Stomach (tissue), 9 donors: ENCODE results near the gene SNX30. TPM values are rescaled to one million over a fixed set of nuclear protein-coding genes. Genes with fewer than 3 reads are reported as not detected.

Experiments
- DNase-seq, 2 donors: peaks; one replicate each; pipeline versions ENCODE4 v3.0.0 to v3.0.0-alpha.2; 2013 to 2019
- H3K27ac ChIP-seq, 5 donors: fragments of 200-600 bp in 4 of 5; sonication (generic) in 4 of 5; one replicate each; pipeline ENCODE4 v1.5.1; 2013 to 2019; ENCODE audit warnings: mild to moderate bottlenecking in 1 of 5, moderate library complexity in 1 of 5
- H3K27me3 ChIP-seq, 3 donors: fragments of 200-600 bp; sonication (generic); one replicate each; pipeline ENCODE4 v1.5.1; 2017 to 2019; ENCODE audit warnings: mixed run types in 1 of 3
- H3K36me3 ChIP-seq, 4 donors: fragments of 200-600 bp; sonication (generic); 1 replicate in 3 of 4; 2 replicates in 1 of 4; pipeline ENCODE4 v1.5.1; 2016 to 2019
- H3K4me1 ChIP-seq, 4 donors: fragments of 200-600 bp; sonication (generic); one replicate each; pipeline ENCODE4 v1.5.1; 2016 to 2019
- H3K4me3 ChIP-seq, 4 donors: fragments of 200-600 bp; sonication (generic) in 3 of 4; one replicate each; pipeline ENCODE4 v1.5.1; 2016 to 2019; ENCODE audit warnings: mild to moderate bottlenecking in 1 of 4
- H3K9me3 ChIP-seq, 4 donors: fragments of 200-600 bp; sonication (generic); one replicate each; pipeline ENCODE4 v1.5.1; 2016 to 2019
- EP300 ChIP-seq: sonication (generic); formaldehyde crosslinking; IDR thresholded peaks from one replicate; pipeline ENCODE4 v1.6.1; 2017; ENCODE audit warnings: antibody characterized with exemption
- POLR2A ChIP-seq, 4 donors: fragments of 450-650 bp; IDR thresholded peaks; one replicate each; pipeline ENCODE4 v1.6.1; 2016; ENCODE audit warnings: antibody characterized with exemption in 4 of 4, control low read depth in 2 of 4, mild to moderate bottlenecking in 1 of 4, moderate library complexity in 1 of 4
- POLR2AphosphoS5 ChIP-seq, 3 donors: sonication (generic); formaldehyde crosslinking; IDR thresholded peaks; one replicate each; pipeline ENCODE4 v1.6.1; 2016; ENCODE audit warnings: antibody characterized with exemption in 3 of 3
- WGBS, 5 donors: extraction: QIAGEN DNeasy Blood & Tissue Kit in 3 of 5; methylation state at CpG; one replicate each; pipeline versions ENCODE4 v1.1.5 to v1.1.7; 2013 to 2018; 5-methylcytosine and 5-hydroxymethylcytosine counted together
- intact Hi-C: fragments of 100-400 bp; cut with DNase I; formaldehyde crosslinking; loops from one replicate; pipeline ENCODE4 v1.15.1; 2023; ENCODE audit warnings: low total_unique reads
- polyA plus RNA-seq, 3 donors: library from polyadenylated mRNA; stranded (reverse); fragments of 200-250 nt; gene quantifications; one replicate each; pipeline ENCODE4 v1.2.3, GENCODE V29; 2013
- total RNA-seq, 5 donors: library from RNA; depleted of rRNA; stranded (reverse); fragments of >200 nt; gene quantifications; one replicate each; pipeline versions ENCODE4 v1.1.0 to v1.2.3, GENCODE V29; 2014 to 2016
- TF ChIP-seq, protein P1 (sequence below), 7 experiments: fragments of 450-650 bp in 4 of 7; fragments of 200-600 bp in 3 of 7; sonication (generic) in 3 of 7; IDR thresholded peaks; one replicate each; pipeline ENCODE4 v1.5.1; 2016 to 2019; ENCODE audit warnings: antibody characterized with exemption in 7 of 7, control low read depth in 2 of 7, mild to moderate bottlenecking in 1 of 7
- donor health status: healthy with polysubstance abuse.
- donor health status: Bipolar disorder and iron deficiency.
- donor health status: healthy.

The SNX30 gene
- total and polyA plus RNA-seq, 8 donors = 1.2 to 37.1 (median 5.3) TPM

DNA sequence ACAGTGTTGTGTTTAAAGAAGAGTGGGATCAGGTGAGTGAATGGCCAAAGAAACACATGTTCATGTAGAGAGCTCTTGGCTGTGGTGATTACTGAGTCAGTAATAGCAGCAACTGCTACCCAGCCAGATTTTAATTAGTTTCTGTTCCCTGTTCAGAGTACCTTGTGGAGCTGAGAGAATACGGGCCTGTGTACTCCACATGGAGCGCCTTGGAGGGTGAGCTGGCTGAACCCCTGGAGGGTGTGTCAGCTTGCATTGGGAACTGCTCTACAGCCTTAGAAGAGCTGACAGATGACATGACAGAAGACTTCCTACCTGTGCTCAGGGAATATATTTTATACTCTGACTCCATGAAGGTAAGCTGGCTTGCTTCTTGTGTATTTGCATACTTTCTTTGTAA lies 87.8 kb downstream of the SNX30 start:
- H3K4me3 ChIP-seq = no peak overlapping the region
- H3K27me3 ChIP-seq = no peaks in the 10 kb centered on the region
- WGBS, 5 donors = 53 to 80% (median 75%) methylated on average over 2 of the region's 2 CpGs
- H3K27ac ChIP-seq = peak overlapping the region in 3 of 5 donors; percentile 3 to 30 (median 18)
- H3K4me1 ChIP-seq = peaks cover 13 to 30% (median 21%) of the 10 kb centered on the region in 4 donors
- H3K36me3 ChIP-seq = peaks cover 9 to 48% (median 31%) of the 10 kb centered on the region in 4 donors
- no peaks in the 10 kb centered on the region for H3K9me3 ChIP-seq
- TF ChIP-seq EP300 (no peak), POLR2AphosphoS5 (IDR thresholded peaks at IDR 0.05) (no peak), POLR2A (IDR thresholded peaks at IDR 0.05) (no peak)
- TF ChIP-seq, protein P1, sequence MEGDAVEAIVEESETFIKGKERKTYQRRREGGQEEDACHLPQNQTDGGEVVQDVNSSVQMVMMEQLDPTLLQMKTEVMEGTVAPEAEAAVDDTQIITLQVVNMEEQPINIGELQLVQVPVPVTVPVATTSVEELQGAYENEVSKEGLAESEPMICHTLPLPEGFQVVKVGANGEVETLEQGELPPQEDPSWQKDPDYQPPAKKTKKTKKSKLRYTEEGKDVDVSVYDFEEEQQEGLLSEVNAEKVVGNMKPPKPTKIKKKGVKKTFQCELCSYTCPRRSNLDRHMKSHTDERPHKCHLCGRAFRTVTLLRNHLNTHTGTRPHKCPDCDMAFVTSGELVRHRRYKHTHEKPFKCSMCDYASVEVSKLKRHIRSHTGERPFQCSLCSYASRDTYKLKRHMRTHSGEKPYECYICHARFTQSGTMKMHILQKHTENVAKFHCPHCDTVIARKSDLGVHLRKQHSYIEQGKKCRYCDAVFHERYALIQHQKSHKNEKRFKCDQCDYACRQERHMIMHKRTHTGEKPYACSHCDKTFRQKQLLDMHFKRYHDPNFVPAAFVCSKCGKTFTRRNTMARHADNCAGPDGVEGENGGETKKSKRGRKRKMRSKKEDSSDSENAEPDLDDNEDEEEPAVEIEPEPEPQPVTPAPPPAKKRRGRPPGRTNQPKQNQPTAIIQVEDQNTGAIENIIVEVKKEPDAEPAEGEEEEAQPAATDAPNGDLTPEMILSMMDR (IDR thresholded peaks at IDR 0.05) = no peak
- intact Hi-C loops = no loop called here
- no peak for DNase-seq

DNA sequence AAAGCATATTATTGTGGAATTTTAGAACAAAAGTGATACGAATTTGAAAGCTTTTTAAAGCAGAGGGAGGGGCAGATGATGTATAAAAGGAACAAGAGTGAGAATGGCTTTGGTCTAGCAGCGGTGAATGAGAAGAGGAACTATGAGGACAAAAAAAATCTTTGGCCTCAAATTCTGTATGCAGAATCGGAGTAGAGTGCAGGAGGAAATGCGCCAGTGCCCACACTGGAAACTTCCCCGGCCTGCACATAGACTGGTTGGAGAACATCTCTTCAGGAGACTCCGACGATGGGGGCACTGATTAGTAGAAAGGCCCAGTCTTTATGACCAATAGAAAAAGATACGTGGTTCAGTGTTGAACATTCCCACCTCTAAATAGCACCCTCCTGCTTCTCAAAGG lies 88.8 kb downstream of the SNX30 start:
- 83 to 97% (median 87%) methylated on average over 8 of the region's 8 CpGs for WGBS, 5 donors
- DNase-seq = no peak
- intact Hi-C loops = no loop called here
- Histone ChIP-seq H3K27ac (no peak overlapping the region), H3K4me1 (peaks cover 13 to 32% (median 21%) of the 10 kb centered on the region in 4 donors), H3K4me3 (no peak overlapping the region), H3K27me3 (no peaks in the 10 kb centered on the region), H3K9me3 (no peaks in the 10 kb centered on the region), H3K36me3 (peaks cover 9 to 43% (median 31%) of the 10 kb centered on the region in 4 donors)
- no peak for TF ChIP-seq POLR2A (IDR thresholded peaks at IDR 0.05)

DNA sequence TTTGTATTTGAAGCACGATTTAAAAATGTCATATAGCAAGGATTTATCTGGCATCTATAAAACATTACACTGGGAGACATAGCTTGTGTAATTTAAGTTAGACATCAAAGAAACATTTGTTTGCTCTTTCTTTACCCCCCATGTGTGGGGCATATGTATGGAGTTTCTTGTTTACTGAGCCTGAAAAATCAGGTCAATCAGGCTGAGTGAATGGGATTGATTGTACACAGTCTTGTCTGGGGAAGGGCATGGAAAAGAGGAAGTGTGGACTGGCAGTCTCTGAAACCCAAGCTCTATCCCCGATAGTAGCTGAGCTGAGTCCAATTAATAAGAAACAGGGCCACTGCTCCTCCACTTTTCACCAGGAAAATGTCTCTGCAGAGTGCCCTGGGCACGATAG lies 90.7 kb downstream of the SNX30 start:
- intact Hi-C loops = no loop called here
- H3K4me1 ChIP-seq = peaks cover 7 to 35% (median 19%) of the 10 kb centered on the region in 4 donors
- H3K27me3 ChIP-seq = no peaks in the 10 kb centered on the region
- TF ChIP-seq, protein P1 (IDR thresholded peaks at IDR 0.05) = no peak
- peak in 1 of 3 donors; percentile 7 for TF ChIP-seq POLR2AphosphoS5 (IDR thresholded peaks at IDR 0.05)
- H3K4me3 ChIP-seq = no peak overlapping the region
- no peaks in the 10 kb centered on the region for H3K9me3 ChIP-seq
- 29 to 44% (median 34%) methylated on average over 3 of the region's 3 CpGs for WGBS, 5 donors
- peak in 1 of 2 donors; percentile 30 for DNase-seq
- peaks cover 7 to 35% (median 28%) of the 10 kb centered on the region in 4 donors for H3K36me3 ChIP-seq
- peak overlapping the region in 4 of 5 donors; percentile 15 to 62 (median 46) for H3K27ac ChIP-seq

DNA sequence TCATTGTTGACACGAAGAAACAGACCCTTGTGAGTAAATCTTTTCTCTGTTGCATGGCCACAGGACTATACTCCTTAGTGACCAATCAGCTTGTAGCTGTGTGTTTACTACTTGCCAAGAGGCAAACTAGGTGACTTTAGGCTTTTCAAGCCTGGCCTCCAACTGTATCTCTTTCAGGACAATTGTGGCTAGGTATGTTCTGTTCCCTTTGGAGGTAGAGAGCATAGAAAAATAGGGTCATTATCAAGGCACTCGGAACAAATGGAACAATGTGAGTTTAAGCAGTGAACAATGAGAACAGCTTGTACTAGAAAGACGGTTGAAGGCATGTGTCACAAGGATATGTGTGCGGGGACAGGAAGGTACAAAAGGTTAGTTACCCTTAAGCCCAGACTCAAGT lies 92.0 kb downstream of the SNX30 start:
- no peak for DNase-seq
- WGBS, 5 donors = 64 to 74% (median 69%) methylated on average over 4 of the region's 4 CpGs
- intact Hi-C loops = no loop called here
- H3K27ac ChIP-seq = no peak overlapping the region
- no peaks in the 10 kb centered on the region for H3K27me3 ChIP-seq
- no peak for TF ChIP-seq POLR2A (IDR thresholded peaks at IDR 0.05)
- no peak for TF ChIP-seq EP300
- TF ChIP-seq POLR2AphosphoS5 (IDR thresholded peaks at IDR 0.05) = no peak
- TF ChIP-seq, protein P1 (IDR thresholded peaks at IDR 0.05) = no peak
- H3K36me3 ChIP-seq = peaks cover 7 to 28% (median 21%) of the 10 kb centered on the region in 4 donors
- peaks cover 4 to 28% (median 14%) of the 10 kb centered on the region in 4 donors for H3K4me1 ChIP-seq
- no peak overlapping the region for H3K4me3 ChIP-seq
- H3K9me3 ChIP-seq = no peaks in the 10 kb centered on the region

DNA sequence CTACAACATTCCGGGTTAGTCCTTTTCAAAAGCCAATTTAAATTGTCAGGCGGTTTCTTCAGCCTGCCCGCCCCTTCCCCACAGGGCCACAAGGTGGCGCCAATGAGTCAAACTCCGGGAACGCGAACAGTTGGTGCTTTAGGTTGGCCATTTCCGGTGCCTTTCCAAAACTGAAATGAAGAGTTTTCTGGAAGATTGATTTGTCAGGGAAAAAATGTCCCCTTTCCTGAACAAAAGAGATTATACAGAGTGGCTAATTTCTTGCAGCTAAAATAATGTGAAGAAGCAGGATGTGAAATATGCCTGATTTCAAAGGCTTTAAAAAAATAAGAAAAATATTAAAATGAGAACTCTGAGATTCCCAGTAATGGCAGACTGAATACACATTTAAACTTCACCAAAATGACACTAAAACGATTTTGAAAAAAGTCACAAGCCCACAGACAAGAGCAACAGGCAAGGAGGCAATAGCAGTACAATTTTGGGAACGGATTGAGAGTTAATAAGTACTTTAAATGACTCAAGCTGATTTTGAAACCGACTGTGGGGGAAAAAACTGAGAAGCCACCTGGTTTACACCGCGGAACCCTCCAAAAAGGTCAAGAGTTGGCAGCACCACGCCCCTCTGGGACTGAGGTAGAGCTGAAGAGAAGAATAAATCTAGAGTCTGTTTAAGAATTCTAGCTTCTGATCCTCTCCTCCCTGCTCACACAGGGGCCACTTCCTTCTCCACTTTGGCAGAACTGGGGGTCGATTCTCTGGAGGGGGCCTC lies 94.4 kb downstream of the SNX30 start:
- peak in 1 of 3 donors; percentile 67 for TF ChIP-seq POLR2AphosphoS5 (IDR thresholded peaks at IDR 0.05)
- TF ChIP-seq EP300 = no peak
- no peak for TF ChIP-seq POLR2A (IDR thresholded peaks at IDR 0.05)
- TF ChIP-seq, protein P1 (IDR thresholded peaks at IDR 0.05) = peak in 5 of 7 experiments; percentile 81 to 99 (median 96)
- Histone ChIP-seq H3K4me1 (peaks cover 4 to 20% (median 8%) of the 10 kb centered on the region in 4 donors), H3K27me3 (no peaks in the 10 kb centered on the region), H3K4me3 (no peak overlapping the region), H3K27ac (no peak overlapping the region), H3K36me3 (peaks cover 0 to 8% (median 4%) of the 10 kb centered on the region in 4 donors), H3K9me3 (no peaks in the 10 kb centered on the region)
- intact Hi-C loops = no loop called here
- DNase-seq = peak; percentile 84 to 90
- WGBS, 5 donors = 31 to 34% (median 33%) methylated on average over 15 of the region's 15 CpGs
